ENCODE measurements around the gene KIF11.

DNA sequence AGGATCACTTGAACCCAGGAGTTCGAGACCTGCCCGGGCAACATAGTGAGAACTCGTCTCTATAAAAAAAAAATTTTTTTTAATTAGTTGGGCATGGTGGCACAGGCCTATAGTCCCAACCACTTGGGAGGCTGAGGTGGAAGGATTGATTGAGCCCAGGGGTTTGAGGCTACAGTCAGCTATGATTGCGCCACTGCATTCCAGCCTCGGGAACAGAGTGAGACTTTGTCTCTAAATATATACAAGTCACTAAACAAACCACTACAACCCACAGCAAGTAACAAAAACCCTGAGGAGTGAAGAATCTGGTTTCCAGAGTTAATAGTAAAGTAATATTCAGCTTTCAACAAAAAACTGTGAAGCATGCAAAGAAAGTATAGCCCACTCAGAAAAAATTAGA is 64.1 kb downstream of the KIF11 start:
- TF ChIP-seq, protein P1, sequence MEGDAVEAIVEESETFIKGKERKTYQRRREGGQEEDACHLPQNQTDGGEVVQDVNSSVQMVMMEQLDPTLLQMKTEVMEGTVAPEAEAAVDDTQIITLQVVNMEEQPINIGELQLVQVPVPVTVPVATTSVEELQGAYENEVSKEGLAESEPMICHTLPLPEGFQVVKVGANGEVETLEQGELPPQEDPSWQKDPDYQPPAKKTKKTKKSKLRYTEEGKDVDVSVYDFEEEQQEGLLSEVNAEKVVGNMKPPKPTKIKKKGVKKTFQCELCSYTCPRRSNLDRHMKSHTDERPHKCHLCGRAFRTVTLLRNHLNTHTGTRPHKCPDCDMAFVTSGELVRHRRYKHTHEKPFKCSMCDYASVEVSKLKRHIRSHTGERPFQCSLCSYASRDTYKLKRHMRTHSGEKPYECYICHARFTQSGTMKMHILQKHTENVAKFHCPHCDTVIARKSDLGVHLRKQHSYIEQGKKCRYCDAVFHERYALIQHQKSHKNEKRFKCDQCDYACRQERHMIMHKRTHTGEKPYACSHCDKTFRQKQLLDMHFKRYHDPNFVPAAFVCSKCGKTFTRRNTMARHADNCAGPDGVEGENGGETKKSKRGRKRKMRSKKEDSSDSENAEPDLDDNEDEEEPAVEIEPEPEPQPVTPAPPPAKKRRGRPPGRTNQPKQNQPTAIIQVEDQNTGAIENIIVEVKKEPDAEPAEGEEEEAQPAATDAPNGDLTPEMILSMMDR (IDR thresholded peaks at IDR 0.05; ENCODE audit: low read length) = no peak
- TF ChIP-seq EZH2 (optimal IDR thresholded peaks at IDR 0.05; ENCODE audit: low read depth, low read length) = no peak
